HG03097 (cell line): Measurements from ENCODE around the gene HOXB4.

ENCODE experiments used
- ATAC-seq: cut with Tn5 transposase; IDR thresholded peaks from one replicate; pipeline ENCODE4 v1.9.1; 2021; ENCODE audit not compliant: unreplicated experiment, low FRiP score

The HOXB4 gene

GRCh38 chr17:48615047-48615962 is 37.2 kb upstream of the HOXB4 start, which contains the start of gene HOXB8:
TSS of gene HOXB8 (minus strand) at chr17:48615292. CDS start at chr17:48614704, 588 bp downstream.
- ATAC-seq = no peak

GRCh38 chr17:48613862-48614694 is 35.9 kb upstream of the HOXB4 start:
- ATAC-seq = no peak

- ATAC-seq = peak; percentile 41
Observed at GRCh38 chr17:48612854-48613691, 34.9 kb upstream of the HOXB4 start.

GRCh38 chr17:48612456-48612853 is 34.3 kb upstream of the HOXB4 start:
- ATAC-seq = no peak

- ATAC-seq = no peak
Observed at GRCh38 chr17:48611681-48612455, 33.7 kb upstream of the HOXB4 start.

- no peak for ATAC-seq
Observed at GRCh38 chr17:48611213-48611612, 33.1 kb upstream of the HOXB4 start.

GRCh38 chr17:48610282-48611211 is 32.4 kb upstream of the HOXB4 start, which contains the start of gene HOXB7:
TSS of gene HOXB7 (minus strand) at chr17:48611017. CDS start at chr17:48610918, 99 bp downstream.
- ATAC-seq = no peak

- no peak for ATAC-seq
Observed at GRCh38 chr17:48609759-48610281, 31.7 kb upstream of the HOXB4 start.

- ATAC-seq = no peak
Observed at GRCh38 chr17:48609033-48609432, 30.9 kb upstream of the HOXB4 start.

GRCh38 chr17:48608494-48608834 is 30.3 kb upstream of the HOXB4 start:
- no peak for ATAC-seq

GRCh38 chr17:48606892-48607614 is 28.9 kb upstream of the HOXB4 start:
- ATAC-seq = no peak

- ATAC-seq = no peak
Observed at GRCh38 chr17:48605991-48606891, 28.1 kb upstream of the HOXB4 start.

- no peak for ATAC-seq
Observed at GRCh38 chr17:48605409-48605919, 27.3 kb upstream of the HOXB4 start.

- no peak for ATAC-seq
Observed at GRCh38 chr17:48604770-48605329, 26.7 kb upstream of the HOXB4 start, which contains the start of gene HOXB6. TSS of gene HOXB6 (minus strand) at chr17:48604986. CDS start at chr17:48598150, 6,836 bp downstream.

GRCh38 chr17:48603959-48604769 is 26.0 kb upstream of the HOXB4 start:
- ATAC-seq = no peak
